GM11168 (cell line): ENCODE data around the gene MAPKAP1.

Experiments
- in situ Hi-C: fragments of 300-500 bp; cut with MboI; formaldehyde crosslinking; loops from one replicate; pipeline ENCODE4 v1.12.0; 2022; ENCODE audit warnings: low sequenced_read_pairs; ENCODE audit not compliant: unreplicated experiment

Gene MAPKAP1

DNA sequence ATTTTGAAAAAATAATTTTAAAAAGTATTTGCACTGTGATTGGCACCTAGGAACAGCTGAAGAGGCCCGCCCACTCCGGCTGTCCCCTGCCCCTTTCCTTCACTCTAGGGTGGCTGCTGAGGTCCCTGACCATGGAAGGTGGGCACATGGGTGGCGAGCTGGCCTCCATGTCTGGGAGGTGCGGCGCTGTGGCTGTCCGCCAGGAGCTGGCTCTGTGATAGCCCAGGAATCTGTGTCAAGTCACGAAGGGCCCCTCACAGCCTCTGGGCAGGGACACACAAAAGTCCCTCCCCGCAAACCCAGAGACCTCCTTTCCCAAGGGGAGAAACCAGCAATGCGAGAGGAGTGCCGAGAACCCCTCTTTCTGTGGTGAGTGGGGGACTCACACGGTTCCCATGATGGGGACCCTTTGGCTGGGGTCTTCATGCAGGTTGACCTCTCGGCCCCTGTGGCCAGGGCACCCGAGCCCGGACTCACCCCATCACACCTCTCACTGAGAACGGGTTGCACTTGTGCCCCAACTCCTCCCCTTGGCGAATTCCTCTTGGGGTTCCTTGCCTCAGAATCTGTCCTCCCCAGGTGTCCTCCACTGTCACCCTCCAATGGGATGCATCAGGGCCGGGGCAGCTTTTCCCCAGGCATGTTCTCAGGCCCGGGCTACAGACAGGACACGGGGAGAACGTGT is 277.4 kb downstream of the MAPKAP1 start:
- in situ Hi-C loops: no loop called here

DNA sequence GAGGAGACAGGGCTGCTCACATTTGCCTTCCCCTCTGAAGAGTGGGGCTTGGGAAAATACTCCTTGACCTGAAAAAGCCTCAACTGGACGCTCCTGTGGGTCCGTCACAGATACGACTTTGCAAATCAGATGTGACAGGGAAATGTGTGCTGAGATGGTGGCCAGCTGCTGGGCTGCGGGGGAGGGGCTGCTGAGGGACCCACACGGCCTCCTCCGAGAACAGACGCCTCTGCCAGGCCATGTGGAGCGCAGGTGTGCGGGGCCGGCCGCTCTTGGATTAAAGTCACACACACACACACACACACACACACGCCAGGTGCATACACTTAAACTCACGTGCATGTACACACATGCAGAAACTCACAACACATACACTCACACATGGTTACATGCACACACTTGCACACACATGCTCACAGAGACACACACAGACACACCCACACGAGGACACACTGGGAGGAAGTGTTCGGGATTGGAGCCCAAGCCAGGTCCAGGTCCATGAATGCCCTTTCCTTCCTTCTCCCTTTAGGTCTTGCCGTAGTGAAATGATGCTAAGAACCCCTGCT is 278.0 kb downstream of the MAPKAP1 start:
- in situ Hi-C loops: no loop called here

DNA sequence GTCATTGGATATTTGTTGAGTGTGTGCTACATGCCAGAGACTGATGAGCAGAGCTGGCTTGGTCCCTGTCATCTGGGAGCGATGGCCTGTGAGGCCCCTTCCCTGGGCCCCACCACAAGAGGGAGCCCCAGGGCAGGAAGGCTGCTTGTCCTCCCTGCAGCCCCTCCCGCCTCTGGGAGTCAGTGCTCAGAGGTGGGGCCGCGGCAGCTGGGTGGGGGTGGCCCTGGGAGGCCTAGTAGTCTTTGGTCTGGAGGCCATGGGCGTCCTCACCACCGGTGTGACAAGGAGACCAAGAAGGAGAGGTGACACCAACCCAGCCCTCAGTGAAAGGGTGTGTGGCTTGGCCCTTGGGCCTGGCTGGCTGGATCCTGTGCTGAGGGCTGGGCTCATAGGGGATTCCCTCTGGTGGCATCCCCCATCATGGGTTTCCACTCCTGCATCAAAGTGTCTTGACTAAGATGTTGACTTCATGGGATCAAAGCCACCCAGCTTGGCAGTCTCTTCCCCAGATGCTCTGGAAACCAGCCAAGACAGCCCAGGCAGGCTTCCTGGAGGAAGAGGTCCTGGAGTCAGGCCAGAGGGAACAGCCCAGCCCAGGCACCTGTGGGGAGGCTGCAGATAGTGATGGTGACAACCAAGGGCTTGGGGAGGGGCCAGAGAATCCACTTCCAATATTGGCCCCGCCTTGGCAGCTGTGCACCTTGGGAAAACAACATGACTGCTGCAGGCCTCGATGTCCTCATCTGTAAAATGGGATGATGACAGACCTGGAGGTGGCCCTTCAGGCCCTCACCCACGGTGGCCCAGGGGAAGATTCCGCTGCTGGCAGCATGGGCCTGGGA is 278.7 kb downstream of the MAPKAP1 start:
- in situ Hi-C loops: no loop called here

DNA sequence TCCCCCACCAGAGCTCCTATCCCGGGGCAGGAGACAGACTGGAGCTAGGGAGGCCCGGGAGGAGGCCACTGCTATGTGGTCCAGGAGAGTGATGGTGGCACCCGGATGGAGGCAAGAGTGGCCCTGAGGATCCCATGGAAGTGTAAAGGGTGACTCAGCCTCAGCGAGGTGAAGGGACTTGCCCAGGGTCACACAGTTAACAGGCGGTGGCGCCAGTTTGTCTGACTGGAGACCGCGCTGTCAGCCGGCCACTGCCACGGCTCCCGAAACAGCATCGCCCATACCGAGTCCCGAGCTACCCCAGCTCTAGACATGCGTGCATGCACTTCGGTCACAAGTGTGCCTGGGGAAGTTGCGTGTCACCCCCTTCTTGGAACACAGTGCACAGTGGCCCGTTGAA is 279.5 kb downstream of the MAPKAP1 start:
- in situ Hi-C loops: no loop called here

DNA sequence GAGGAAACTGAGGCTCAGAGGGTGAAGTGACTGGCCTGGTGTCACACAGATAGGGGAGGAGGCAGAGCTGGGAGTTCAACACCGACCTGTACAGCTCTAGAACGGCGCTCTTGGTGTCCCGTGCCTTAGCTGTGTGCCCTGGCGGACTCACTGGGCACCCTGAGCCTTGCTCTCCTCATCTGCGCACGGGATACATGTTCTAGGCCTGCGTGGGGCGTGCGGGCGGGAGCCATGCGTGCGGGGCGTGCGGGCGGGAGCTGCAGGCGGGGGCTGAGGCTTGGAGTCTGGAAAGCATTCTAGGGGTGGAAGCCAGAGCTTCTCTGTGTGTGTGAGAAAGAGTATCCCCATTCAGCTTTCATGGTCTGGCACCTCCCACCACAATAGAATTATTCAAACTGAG is 280.1 kb downstream of the MAPKAP1 start:
- in situ Hi-C loops: no loop called here

DNA sequence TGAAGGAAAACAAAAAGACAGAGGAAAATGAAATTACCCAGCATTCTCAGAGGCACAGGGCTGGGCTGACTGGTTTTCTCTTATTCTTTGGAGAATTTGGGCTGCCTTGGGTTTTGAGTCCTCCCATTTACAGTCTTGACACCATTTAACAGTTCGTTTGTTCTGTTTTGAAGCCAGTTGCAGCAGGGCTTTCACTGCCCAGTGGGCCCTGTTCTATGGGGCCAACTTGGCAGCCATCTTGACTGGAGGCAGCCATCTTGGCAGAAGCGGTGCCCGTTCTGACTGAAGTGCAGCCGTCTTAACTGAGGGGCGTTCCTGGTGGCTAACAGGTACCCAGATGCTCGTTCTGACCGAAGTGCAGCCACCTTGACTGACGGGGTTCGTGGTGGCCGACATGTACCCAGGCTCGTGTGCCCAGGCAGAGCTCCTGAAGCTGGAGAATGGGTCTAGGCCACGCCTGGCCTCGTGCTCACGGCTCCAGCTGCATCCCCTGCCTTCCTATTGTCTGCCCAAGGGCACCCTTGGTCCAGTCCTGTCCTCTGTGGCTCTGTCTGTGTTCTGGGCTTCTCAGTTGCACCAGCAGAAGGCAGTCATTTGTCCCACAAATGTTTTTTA is 281.0 kb downstream of the MAPKAP1 start:
- in situ Hi-C loops: no loop called here

DNA sequence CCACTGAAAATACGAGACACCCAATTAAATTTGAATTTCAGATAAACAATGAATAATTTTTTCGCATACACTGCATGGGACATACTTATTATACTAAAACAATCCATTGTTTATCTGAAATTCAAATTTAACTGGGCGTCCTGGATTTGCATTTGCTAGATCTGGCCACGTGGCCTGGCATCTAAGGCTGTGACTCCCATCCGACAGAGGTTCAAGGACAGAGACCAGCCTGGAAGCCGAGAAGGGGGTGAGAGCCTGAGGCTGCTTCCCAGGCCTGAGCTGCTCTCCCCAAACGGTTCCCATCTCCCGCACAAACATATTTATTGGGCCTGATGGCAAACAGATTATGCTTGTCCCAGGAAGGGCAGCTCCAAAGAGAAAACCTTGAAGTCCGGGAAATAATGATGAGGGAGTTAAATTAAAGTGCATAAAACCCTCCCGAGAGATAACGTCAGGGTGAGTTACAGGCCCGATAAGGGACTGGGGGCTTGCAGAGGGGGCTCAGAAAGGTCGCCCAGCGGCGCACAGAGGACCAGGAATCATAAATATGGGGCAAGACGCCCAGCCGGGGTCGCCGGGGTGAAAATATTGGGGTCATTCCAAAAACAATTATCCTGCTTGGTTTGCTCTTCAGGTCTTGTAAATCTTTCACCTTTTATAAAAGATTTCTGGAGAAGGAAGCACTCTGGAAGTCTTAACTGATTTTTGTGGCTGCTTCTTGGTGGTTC is 281.7 kb downstream of the MAPKAP1 start:
- in situ Hi-C loops: no loop called here

DNA sequence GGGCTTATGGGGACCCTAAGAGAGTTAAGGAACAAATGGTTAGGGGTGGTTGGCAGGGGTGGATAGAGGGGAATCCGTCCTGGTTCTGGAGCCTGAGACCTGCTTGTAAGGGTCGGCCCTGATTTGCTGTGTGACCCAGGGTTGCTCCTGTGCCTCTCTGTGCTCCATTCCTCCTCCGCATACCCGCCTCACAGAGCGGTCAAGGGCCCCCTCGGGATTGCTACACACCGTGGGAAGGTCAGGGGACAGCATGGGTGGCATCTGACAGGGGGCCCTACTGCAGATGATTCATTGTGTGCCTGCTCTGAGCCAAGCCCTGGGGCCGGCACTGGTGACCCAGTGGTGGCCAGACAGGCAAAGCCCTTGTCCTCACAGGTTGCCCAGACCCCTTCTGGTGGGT is 283.0 kb downstream of the MAPKAP1 start:
- in situ Hi-C loops: loop anchor here (25.0 kb wide), 1 partner anchor 1063 kb away; no protein-coding TSS in a partner anchor

DNA sequence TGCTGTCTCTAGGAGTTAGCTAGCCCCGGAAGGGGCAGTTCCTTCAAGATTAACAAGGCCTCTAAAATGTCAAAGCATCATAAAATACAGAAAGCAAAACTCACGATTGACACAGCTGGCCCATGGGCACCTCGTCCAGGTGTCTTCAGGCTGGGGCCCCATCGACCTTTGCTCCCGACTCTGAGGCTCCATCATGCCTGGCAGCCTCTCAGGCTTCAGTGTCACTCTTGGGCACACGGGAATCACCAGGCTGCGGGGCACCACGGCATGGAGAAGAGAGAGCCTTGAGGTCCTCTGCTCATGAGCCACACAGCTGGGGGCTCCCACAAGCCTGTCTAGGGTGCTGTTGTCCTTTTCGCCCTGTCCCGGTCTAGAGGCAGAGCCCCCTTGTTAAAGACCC is 284.2 kb downstream of the MAPKAP1 start:
- in situ Hi-C loops: loop anchor here (25.0 kb wide), 1 partner anchor 1064 kb away; no protein-coding TSS in a partner anchor

DNA sequence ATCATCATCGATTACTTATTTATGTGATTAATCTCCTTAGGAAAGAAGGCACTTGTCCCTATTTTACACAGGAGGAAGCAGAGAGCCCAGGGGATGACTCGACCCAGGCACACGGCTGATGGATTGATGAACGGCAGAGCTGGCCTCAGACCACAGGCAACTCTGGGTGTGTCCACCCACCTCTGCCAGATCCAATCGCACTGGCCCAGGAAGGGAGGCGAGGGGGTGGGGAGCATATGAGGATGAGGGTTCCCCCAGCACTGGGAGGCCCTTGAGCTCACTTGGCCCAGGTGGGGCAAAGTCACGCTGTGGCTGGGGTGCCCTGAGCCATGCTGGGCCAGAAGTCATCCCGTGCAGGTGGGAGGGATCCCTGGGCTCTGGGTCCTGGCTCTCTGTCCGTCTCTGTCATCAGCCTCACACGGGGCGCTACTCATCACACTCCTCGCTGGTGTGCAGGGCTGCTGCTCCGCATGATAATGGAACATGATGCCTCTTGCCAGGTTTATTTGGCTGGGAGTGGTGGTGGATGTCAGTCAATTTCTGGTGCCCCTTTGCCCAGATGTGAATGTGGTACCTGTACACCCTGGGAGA is 285.3 kb downstream of the MAPKAP1 start:
- in situ Hi-C loops: loop anchor here (25.0 kb wide), 1 partner anchor 1066 kb away; no protein-coding TSS in a partner anchor

DNA sequence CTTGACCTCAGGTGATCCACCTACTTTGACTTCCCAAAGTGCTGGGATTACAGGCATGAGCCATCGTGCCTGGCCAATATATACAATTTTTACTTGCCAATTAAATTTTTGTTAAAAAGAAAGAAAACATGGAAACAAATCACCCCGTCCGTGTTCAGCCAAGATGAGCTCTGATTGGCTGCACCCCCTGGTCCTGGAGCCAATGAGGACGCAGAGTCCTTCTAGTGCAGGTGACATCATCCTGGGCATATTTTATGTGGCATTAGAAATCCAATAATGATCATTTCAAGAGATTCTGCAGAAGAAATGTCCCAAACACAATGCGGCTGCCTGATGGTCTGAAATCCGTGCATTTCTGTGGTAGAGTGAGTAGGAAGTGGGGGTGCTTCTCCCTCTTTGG is 285.8 kb downstream of the MAPKAP1 start:
- in situ Hi-C loops: loop anchor here (25.0 kb wide), 1 partner anchor 1066 kb away; no protein-coding TSS in a partner anchor

DNA sequence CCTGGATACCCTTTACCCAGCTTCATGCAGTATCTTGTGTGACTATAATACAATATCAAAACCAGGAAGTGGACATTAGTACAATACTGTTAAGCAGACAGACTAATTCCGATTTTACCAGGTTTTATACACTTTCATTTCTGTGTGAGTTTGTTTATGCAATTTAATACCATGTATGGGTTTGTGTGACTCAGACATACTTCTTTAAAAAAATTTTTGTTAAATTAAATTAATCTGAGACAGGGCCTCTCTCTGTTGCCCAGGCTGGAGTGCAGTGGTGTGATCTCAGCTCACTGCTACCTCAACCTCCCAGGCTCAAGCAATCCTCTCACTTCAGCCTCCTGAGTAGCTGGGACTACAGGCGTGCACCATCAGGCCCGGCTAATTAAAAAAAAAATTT is 288.6 kb downstream of the MAPKAP1 start:
- in situ Hi-C loops: loop anchor here (25.0 kb wide), 1 partner anchor 1069 kb away; no protein-coding TSS in a partner anchor

DNA sequence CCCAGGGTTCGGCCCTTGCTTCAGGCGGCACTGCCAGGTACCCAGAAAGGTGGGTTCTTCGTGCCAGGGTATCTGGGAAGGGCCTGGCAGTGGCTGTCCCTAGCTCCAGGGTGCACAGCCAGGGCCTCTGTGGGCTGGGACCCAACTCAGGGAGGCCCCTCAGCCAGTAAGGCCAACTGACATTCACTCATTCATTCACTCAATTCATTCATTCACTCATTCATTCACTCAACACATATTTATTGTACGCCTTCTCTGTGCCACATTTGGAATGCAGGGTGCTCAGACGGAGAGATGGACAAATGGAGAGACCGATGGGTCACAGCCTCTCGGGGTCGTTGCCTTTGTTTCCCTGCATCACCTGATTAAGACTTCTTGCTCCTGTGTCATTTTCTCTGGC is 290.5 kb downstream of the MAPKAP1 start:
- in situ Hi-C loops: loop anchor here (25.0 kb wide), 1 partner anchor 1071 kb away; no protein-coding TSS in a partner anchor

DNA sequence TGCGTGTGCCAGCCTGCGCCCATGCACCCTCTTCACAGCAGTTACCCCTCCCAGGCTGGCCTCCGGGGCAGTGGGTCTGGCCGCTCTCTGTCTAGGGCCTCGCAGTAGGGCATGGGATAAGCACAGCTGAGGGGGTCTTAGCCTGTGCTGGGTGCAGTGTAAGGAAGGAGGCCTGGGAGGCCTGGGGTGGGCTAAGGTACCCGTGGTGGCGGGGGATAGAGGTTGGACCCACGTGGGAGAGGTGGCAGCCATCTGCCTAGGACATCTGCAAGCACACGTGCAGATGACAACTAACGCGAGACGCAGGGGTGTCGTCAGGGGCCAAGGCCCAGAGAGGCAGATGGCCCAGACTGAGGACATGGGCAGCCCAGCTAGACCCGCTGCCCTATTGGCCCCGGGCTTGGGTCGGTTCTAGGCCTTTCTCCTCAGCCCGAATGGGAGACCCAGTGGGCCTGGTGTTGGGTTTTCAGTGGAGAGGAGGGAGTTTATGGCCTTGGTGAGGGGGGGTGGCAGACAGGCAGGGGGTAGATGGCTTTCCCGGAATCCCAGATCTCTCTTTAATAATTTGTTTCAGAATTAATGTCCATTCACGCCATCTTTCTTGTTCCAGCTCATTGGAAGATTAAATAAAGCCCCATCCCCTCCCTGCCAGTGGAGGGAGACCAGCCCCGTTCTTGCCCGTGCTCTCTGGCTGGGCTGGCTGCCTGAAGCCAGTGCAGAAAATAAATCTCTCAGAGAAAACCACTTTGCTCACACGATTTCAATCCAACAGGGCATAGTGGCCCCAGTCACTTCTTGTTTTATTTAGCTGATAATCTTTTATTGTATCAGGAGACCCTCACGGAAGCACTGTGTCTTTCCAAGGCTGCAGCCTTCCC is 291.2 kb downstream of the MAPKAP1 start:
- in situ Hi-C loops: loop anchor here (25.0 kb wide), 1 partner anchor 1071 kb away; no protein-coding TSS in a partner anchor

DNA sequence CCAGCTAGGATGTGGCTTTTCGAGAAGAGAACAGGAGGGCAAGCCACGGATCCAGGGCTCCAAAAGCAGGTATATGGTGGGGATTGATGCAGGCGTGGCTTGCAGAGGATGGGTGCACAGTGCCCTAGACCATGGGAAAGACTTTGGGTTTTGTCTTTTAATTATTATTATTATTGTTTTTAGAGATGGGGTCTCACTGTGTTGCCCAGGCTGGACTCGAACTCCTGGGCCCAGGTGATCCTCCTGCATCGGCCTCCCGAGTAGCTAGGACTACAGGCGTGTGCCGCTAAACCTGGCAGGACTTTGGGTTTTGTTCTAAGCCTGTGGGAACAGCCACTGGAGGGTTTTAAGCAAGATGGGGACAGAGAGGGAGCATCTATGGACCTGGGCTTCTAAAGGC is 293.4 kb downstream of the MAPKAP1 start:
- in situ Hi-C loops: loop anchor here (25.0 kb wide), 1 partner anchor 1074 kb away; no protein-coding TSS in a partner anchor

DNA sequence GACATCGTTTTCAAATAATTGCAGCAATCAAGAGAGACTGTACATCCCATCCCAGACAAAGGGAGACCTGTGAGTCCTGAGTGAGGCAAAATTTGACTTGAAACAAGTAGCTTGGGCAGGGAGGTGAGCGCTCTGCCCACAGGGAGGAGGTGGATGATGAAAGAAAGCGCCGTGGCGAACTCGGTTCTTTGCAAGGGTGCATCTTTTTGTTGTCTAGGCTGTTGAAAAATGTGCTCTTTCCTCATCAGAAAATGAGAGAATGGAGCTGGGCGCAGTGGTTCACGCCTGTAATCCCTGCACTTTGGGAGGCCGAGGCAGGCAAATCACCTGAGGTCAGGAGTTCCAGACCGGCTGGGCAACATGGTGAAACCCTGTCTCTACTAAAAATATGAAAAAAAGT is 294.8 kb downstream of the MAPKAP1 start:
- in situ Hi-C loops: loop anchor here (25.0 kb wide), 1 partner anchor 1075 kb away; no protein-coding TSS in a partner anchor

DNA sequence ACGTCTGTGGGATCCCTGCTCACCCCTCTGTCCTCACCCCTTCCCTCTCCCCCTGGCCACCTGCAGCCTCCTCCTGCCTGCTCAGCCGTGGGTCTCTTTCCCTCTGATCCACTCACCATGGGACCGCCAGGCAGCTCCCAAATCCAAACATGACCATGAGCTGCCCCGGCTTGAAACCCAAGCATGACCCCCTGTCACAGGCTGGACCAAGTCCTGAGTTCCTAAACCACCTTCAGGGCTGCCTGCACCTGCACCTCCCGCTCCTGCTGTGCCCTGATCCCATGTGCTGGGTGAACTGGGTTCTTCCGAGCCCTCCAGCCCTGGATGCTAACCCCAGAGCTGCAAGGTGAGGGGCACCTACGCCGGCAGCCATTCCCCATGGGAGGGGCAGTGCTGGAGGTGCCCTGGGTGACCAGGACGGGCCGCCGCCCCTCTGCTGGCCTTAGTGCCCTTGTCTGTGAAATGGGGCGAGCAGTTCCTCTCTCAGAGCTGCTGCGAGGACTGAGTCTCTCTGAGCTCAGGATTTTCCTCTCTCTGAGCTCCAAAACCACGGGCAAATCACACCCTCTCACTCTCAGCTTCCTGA is 295.7 kb downstream of the MAPKAP1 start:
- in situ Hi-C loops: loop anchor here (25.0 kb wide), 1 partner anchor 1076 kb away; no protein-coding TSS in a partner anchor

DNA sequence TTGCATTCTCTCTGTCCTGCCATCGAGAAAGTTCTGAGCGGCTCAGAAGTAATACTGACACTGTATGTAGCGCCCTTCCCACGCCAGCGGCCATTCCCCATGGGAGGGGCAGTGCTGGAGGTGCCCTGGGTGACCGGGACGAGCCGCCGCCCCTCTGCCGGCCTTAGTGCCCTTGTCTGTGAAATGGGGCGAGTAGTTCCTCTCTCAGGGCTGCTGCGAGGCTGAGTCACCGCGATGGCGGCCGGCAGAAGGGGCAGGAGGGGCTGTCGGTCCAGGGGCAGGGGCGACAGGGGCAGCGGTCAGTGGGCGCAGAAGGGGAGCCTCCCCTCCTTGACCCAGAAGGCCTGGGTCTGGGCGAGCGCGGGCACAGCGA is 296.5 kb downstream of the MAPKAP1 start:
- in situ Hi-C loops: loop anchor here (25.0 kb wide), 1 partner anchor 1077 kb away; no protein-coding TSS in a partner anchor
